ENCODE results near the gene SIRT3. TPM values are rescaled to one million over a fixed set of nuclear protein-coding genes. Genes with fewer than 3 reads are reported as not detected.

The SIRT3 gene
- polyA plus RNA-seq: 10 to 100 TPM; 15.8 to 18.8 (median 17.7) TPM

- peak within 1 kb of the TSS; percentile 93 for H3K27ac ChIP-seq (ENCODE audit: low read depth, low read length)
- 0 to 2% (median 1%) methylated on average over 42 to 70 of the region's 70 CpGs for WGBS, 3 donors
Measured at GRCh38 chr11:235997-236773, at the start of gene SIRT3. SIRT3 (minus strand) TSS chr11:236342; CDS start chr11:236328, 14 bp downstream.

GRCh38 chr11:285894-286220, 49.7 kb upstream of the SIRT3 start:
- no peak overlapping the region for H3K27ac ChIP-seq (ENCODE audit: low read depth, low read length)
- 84 to 92% (median 87%) methylated on average over 8 of the region's 8 CpGs for WGBS, 3 donors

- no peak overlapping the region for H3K27ac ChIP-seq (ENCODE audit: low read depth, low read length)
- 87 to 89% (median 89%) methylated on average over 29 of the region's 29 CpGs for WGBS, 3 donors
Measured at GRCh38 chr11:285021-285893, 49.1 kb upstream of the SIRT3 start.

- H3K27ac ChIP-seq (ENCODE audit: low read depth, low read length): no peak overlapping the region
- WGBS, 3 donors: 83 to 87% (median 86%) methylated on average over 23 to 24 of the region's 24 CpGs
Measured at GRCh38 chr11:284105-285020, 48.2 kb upstream of the SIRT3 start.

- 81 to 84% (median 83%) methylated on average over 22 to 23 of the region's 23 CpGs for WGBS, 3 donors
- no peak overlapping the region for H3K27ac ChIP-seq (ENCODE audit: low read depth, low read length)
Measured at GRCh38 chr11:283405-284104, 47.4 kb upstream of the SIRT3 start.

- 29 to 65% (median 63%) methylated on average over 10 to 13 of the region's 13 CpGs for WGBS, 3 donors
- H3K27ac ChIP-seq (ENCODE audit: low read depth, low read length): no peak overlapping the region
Measured at GRCh38 chr11:282630-283360, 46.7 kb upstream of the SIRT3 start.

- H3K27ac ChIP-seq (ENCODE audit: low read depth, low read length): no peak overlapping the region
- WGBS, 3 donors: 57 to 74% (median 69%) methylated on average over 4 of the region's 4 CpGs
Measured at GRCh38 chr11:282171-282570, 46.0 kb upstream of the SIRT3 start.

- WGBS, 3 donors: 29 to 41% (median 34%) methylated on average over 26 of the region's 26 CpGs
- H3K27ac ChIP-seq (ENCODE audit: low read depth, low read length): no peak overlapping the region
Measured at GRCh38 chr11:281486-282161, 45.5 kb upstream of the SIRT3 start.

GRCh38 chr11:280706-281485, 44.8 kb upstream of the SIRT3 start:
- 7 to 8% (median 7%) methylated on average over 79 of the region's 79 CpGs for WGBS, 3 donors
- no peak overlapping the region for H3K27ac ChIP-seq (ENCODE audit: low read depth, low read length)

GRCh38 chr11:279966-280705, 44.0 kb upstream of the SIRT3 start:
- WGBS, 3 donors: 2 to 4% (median 3%) methylated on average over 78 to 85 of the region's 85 CpGs
- no peak overlapping the region for H3K27ac ChIP-seq (ENCODE audit: low read depth, low read length)

GRCh38 chr11:279040-279965, 43.2 kb upstream of the SIRT3 start:
- 11 to 16% (median 11%) methylated on average over 91 to 97 of the region's 97 CpGs for WGBS, 3 donors
- H3K27ac ChIP-seq (ENCODE audit: low read depth, low read length): no peak overlapping the region

- 73 to 81% (median 74%) methylated on average over 20 to 21 of the region's 21 CpGs for WGBS, 3 donors
- H3K27ac ChIP-seq (ENCODE audit: low read depth, low read length): no peak within 1 kb of the TSS
Measured at GRCh38 chr11:278001-278951, 42.1 kb upstream of the SIRT3 start, which contains the start of gene NLRP6. NLRP6 (plus strand) TSS chr11:278407; CDS start chr11:278570, 163 bp downstream.

- no peak overlapping the region for H3K27ac ChIP-seq (ENCODE audit: low read depth, low read length)
Measured at GRCh38 chr11:276219-276618, 40.1 kb upstream of the SIRT3 start.

GRCh38 chr11:272931-273198, 36.7 kb upstream of the SIRT3 start:
- no peak overlapping the region for H3K27ac ChIP-seq (ENCODE audit: low read depth, low read length)
- 76 to 91% (median 85%) methylated on average over 6 of the region's 6 CpGs for WGBS, 3 donors
